Suprapubic skin (tissue), 4 donors: ENCODE data around the gene SMAD2. TPM values are rescaled to one million over a fixed set of nuclear protein-coding genes. Genes with fewer than 3 reads are reported as not detected.

Experiments used
- DNase-seq, 2 donors: peaks; one replicate each; pipeline ENCODE4 v3.0.0-alpha.2; 2019; ENCODE audit warnings: low spot score in 2 of 2
- H3K27ac ChIP-seq: fragments of 200-600 bp; sonication (generic); one replicate; pipeline ENCODE4 v1.5.1; 2019
- H3K27me3 ChIP-seq: fragments of 200-600 bp; sonication (generic); one replicate; pipeline ENCODE4 v1.5.1; 2019
- H3K36me3 ChIP-seq: fragments of 200-600 bp; sonication (generic); one replicate; pipeline ENCODE4 v1.5.1; 2019
- H3K4me1 ChIP-seq: fragments of 200-600 bp; sonication (generic); one replicate; pipeline ENCODE4 v1.5.1; 2019
- H3K4me3 ChIP-seq: fragments of 200-600 bp; sonication (generic); one replicate; pipeline ENCODE4 v1.5.1; 2019; ENCODE audit warnings: mild to moderate bottlenecking
- H3K9me3 ChIP-seq: fragments of 200-600 bp; sonication (generic); one replicate; pipeline ENCODE4 v1.5.1; 2019
- EP300 ChIP-seq: sonication (generic); formaldehyde crosslinking; IDR thresholded peaks from one replicate; pipeline ENCODE4 v1.6.1; 2017; ENCODE audit warnings: antibody characterized with exemption
- POLR2A ChIP-seq, 2 donors: fragments of 450-650 bp; IDR thresholded peaks; one replicate each; pipeline ENCODE4 v1.6.1; 2017; ENCODE audit warnings: antibody characterized with exemption in 2 of 2, mild to moderate bottlenecking in 2 of 2, moderate library complexity in 2 of 2
- POLR2AphosphoS5 ChIP-seq, 3 donors: sonication (generic); formaldehyde crosslinking; IDR thresholded peaks; one replicate each; pipeline ENCODE4 v1.6.1; 2017; ENCODE audit warnings: antibody characterized with exemption in 3 of 3
- WGBS: methylation state at CpG from one replicate; pipeline ENCODE4 v1.1.5; 2018; 5-methylcytosine and 5-hydroxymethylcytosine counted together
- total RNA-seq, 4 donors: library from RNA; depleted of rRNA; stranded (reverse); fragments of >200 nt; gene quantifications; one replicate each; pipeline ENCODE4 v1.1.0, GENCODE V29; 2016
- TF ChIP-seq, protein P1 (sequence below), 2 donors: fragments of 200-600 bp in 1 of 2; fragments of 450-650 bp in 1 of 2; sonication (generic) in 1 of 2; IDR thresholded peaks; one replicate each; pipeline ENCODE4 v1.5.1; 2016 to 2019; ENCODE audit warnings: antibody characterized with exemption in 2 of 2, mild to moderate bottlenecking in 1 of 2, moderate library complexity in 1 of 2

SMAD2 gene
- total RNA-seq, 4 donors from 2014 or later: 47.5 to 75.9 (median 59.3) TPM

DNA sequence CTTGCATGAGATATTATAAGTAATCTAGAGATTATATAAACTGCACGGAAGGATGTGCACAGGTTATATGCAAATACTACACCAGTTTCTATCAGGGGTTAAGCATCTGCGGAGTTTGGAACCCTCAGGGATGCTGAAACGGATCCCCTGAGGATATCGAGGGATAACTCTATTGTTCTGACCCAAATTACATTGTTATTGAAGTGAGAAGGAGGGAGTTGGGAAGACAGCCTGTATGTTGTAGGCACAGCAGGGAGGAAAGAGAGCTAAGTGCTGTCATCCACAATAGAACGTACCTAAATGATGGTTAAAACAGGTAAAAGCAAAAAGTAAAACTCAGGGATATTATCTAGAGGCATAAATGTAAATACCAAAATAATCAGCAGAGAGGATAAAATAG is 44.6 kb upstream of the SMAD2 start:
- WGBS: 66% methylated on average over 5 of the region's 5 CpGs
- TF ChIP-seq EP300: no peak
- TF ChIP-seq, protein P1, sequence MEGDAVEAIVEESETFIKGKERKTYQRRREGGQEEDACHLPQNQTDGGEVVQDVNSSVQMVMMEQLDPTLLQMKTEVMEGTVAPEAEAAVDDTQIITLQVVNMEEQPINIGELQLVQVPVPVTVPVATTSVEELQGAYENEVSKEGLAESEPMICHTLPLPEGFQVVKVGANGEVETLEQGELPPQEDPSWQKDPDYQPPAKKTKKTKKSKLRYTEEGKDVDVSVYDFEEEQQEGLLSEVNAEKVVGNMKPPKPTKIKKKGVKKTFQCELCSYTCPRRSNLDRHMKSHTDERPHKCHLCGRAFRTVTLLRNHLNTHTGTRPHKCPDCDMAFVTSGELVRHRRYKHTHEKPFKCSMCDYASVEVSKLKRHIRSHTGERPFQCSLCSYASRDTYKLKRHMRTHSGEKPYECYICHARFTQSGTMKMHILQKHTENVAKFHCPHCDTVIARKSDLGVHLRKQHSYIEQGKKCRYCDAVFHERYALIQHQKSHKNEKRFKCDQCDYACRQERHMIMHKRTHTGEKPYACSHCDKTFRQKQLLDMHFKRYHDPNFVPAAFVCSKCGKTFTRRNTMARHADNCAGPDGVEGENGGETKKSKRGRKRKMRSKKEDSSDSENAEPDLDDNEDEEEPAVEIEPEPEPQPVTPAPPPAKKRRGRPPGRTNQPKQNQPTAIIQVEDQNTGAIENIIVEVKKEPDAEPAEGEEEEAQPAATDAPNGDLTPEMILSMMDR (IDR thresholded peaks at IDR 0.05): no peak
- TF ChIP-seq POLR2AphosphoS5 (IDR thresholded peaks at IDR 0.05): no peak
- no peak for TF ChIP-seq POLR2A (IDR thresholded peaks at IDR 0.05)
- DNase-seq: no peak
- Histone ChIP-seq H3K4me3 (no peak overlapping the region), H3K27ac (no peak overlapping the region), H3K9me3 (no peaks in the 10 kb centered on the region), H3K4me1 (no peaks in the 10 kb centered on the region), H3K27me3 (peaks cover 3% of the 10 kb centered on the region), H3K36me3 (no peaks in the 10 kb centered on the region)

DNA sequence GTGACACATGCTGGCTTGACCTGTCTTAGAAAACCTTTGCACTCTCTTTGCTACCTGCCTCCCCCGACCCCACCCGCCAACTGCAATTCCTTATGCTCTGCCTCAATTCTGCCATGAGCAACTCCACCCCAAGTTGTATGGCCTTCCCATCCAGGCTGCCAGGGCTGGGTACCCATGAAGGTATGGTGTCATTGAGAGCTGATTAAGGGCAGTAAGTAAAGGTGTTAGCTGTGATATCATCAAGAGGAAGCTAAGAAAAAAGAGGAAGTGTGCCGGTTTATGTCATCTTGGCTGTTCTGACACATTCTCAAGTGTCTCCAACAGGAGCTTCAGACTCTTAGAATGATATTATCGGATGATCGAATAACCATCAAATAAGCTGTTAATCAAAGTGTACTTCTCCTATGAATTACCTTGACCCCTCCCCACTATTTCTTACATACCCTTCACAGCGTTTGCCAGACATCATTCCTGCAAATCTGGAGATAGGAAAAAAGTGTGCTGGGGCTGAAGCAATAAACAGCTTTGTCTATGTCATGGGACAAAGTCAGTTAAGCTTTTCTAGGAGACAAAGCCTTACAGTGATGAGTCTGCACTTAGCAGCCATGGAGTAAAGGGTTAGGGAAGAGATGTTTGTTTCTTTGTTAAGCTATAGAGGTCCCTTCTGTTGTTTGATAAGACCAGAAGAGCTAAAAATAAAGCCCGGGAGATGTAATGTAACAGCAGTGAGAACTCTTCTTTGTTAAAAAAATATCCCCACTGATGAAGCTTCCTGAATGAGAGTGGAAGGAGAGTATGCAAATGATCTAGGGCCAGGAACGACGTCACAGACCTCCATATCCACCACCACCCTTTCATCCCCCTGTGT is 40.4 kb upstream of the SMAD2 start:
- 84% methylated on average over 9 of the region's 9 CpGs for WGBS
- no peak for DNase-seq

DNA sequence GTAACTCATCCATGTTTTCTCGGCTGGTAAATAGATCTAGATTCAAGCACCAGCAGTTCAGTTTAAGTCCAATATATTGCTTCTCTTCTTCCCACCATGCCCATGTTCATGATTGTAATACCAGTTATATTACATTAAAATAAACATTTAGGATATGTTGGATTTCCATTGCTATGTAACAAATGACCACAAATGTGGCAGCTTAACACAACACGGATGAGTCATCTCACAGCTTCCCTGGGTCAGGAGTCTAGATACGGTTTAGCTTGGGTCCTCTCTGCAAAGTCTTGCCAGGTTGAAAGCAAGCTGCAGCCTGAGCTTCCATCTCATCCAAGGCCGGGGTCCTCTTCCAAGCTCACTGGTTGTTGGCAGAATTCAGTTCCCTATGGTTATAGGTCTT is 39.4 kb upstream of the SMAD2 start:
- Histone ChIP-seq H3K9me3 (no peaks in the 10 kb centered on the region), H3K4me1 (no peaks in the 10 kb centered on the region), H3K4me3 (no peak overlapping the region), H3K27ac (no peak overlapping the region), H3K27me3 (peaks cover 3% of the 10 kb centered on the region), H3K36me3 (no peaks in the 10 kb centered on the region)
- no peak for TF ChIP-seq POLR2AphosphoS5 (IDR thresholded peaks at IDR 0.05)
- no peak for TF ChIP-seq POLR2A (IDR thresholded peaks at IDR 0.05)
- DNase-seq: no peak
- 85% methylated on average over 4 of the region's 4 CpGs for WGBS

More for the DNA sequence above, 40.4 kb upstream of the SMAD2 start:
- no peak overlapping the region for H3K27ac ChIP-seq
- H3K4me3 ChIP-seq: no peak overlapping the region
- TF ChIP-seq EP300 (no peak), POLR2AphosphoS5 (IDR thresholded peaks at IDR 0.05) (no peak), POLR2A (IDR thresholded peaks at IDR 0.05) (no peak)
- TF ChIP-seq, protein P1 (IDR thresholded peaks at IDR 0.05): no peak
- no peaks in the 10 kb centered on the region for H3K4me1 ChIP-seq
- H3K36me3 ChIP-seq: no peaks in the 10 kb centered on the region
- no peaks in the 10 kb centered on the region for H3K9me3 ChIP-seq
- H3K27me3 ChIP-seq: peaks cover 3% of the 10 kb centered on the region

DNA sequence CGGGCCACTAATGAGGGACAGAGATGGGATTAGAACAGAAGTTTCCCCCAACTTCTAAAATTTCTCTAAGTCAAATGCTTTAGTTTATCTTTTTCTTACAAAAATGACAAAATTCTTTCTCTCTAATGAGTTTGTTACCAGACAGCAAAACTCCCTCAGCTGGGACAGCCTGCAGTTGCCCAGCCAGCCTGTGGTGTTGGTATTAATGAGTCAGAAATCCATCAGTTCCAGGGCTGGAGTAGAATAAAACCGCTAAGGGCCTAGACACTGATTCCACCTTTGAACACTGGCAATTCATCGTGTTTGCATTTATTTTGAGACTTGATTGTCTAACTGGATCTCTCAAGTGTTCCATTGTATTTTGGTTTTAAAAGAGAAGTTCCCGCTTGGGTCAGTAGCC is 38.3 kb upstream of the SMAD2 start:
- WGBS: 74% methylated on average over 4 of the region's 4 CpGs
- no peaks in the 10 kb centered on the region for H3K9me3 ChIP-seq
- H3K4me1 ChIP-seq: no peaks in the 10 kb centered on the region
- no peak for DNase-seq
- no peak overlapping the region for H3K27ac ChIP-seq
- no peaks in the 10 kb centered on the region for H3K36me3 ChIP-seq
- H3K27me3 ChIP-seq: peaks cover 3% of the 10 kb centered on the region
- TF ChIP-seq, protein P1 (IDR thresholded peaks at IDR 0.05): no peak
- TF ChIP-seq EP300 (no peak), POLR2A (IDR thresholded peaks at IDR 0.05) (no peak), POLR2AphosphoS5 (IDR thresholded peaks at IDR 0.05) (no peak)
- H3K4me3 ChIP-seq: no peak overlapping the region

DNA sequence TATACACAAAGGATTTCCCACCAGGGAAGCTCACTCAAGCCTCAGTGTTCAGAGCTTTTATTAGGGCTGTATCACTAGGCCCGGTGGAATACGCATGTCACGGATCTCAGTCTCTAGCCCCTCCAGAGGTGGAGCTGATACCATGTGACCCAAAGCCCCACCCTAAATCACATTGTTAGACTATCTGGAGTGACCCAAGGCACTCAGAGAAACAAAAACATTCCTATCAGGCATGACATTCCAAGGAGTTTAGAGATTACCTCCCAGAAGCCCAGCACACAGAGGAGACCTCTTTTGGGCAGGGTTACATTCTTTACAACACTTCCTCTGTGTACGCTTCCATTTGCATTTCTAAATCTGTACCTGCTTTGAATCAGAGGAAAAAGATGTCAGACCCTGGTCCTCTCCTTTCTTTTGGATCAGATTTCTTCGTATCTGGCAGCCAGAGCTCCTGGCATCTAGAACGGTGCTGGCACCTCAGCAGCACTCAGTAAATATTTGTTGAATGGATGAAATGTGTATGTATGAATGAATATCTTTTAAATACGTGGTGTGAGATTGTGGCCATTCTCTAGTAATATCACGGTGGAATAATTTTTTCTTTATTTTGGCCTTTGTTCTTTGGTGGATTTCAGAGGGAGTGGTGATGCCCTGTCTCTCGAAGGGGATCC is 37.7 kb upstream of the SMAD2 start:
- H3K9me3 ChIP-seq: no peaks in the 10 kb centered on the region
- H3K27me3 ChIP-seq: no peaks in the 10 kb centered on the region
- H3K27ac ChIP-seq: no peak overlapping the region
- 76% methylated on average over 9 of the region's 9 CpGs for WGBS
- TF ChIP-seq, protein P1 (IDR thresholded peaks at IDR 0.05): no peak
- no peak for TF ChIP-seq POLR2A (IDR thresholded peaks at IDR 0.05)
- no peak for TF ChIP-seq POLR2AphosphoS5 (IDR thresholded peaks at IDR 0.05)
- TF ChIP-seq EP300: no peak
- DNase-seq: no peak
- H3K4me1 ChIP-seq: no peaks in the 10 kb centered on the region
- no peak overlapping the region for H3K4me3 ChIP-seq
- H3K36me3 ChIP-seq: no peaks in the 10 kb centered on the region
